Bone marrow (tissue), 2 donors: Measurements from ENCODE around the gene RHOBTB1.
"Not testable (repeated sequence)": the region's sequence is repeated elsewhere in the genome, so short reads cannot be mapped to it uniquely, and the experiment has no call there.

ENCODE experiments used
- DNase-seq, 2 donors: peaks; one replicate each; lab custom pipeline; 2025; lab: John Stamatoyannopoulos, UW

RHOBTB1 gene

GRCh38 chr10:60944058-60944909, at the start of gene RHOBTB1:
Gene RHOBTB1 (minus strand): TSS chr10:60944185. CDS start chr10:60911542, 32,643 bp downstream.
- peak; percentile 14 to 48 for DNase-seq

GRCh38 chr10:60992636-60993035, 48.7 kb upstream of the RHOBTB1 start:
- no peak for DNase-seq

GRCh38 chr10:60990663-60991062, 46.7 kb upstream of the RHOBTB1 start:
- DNase-seq = no peak

- no peak for DNase-seq
Observed at GRCh38 chr10:60989400-60989876, 45.5 kb upstream of the RHOBTB1 start.

- no peak for DNase-seq
Observed at GRCh38 chr10:60986791-60987190, 42.8 kb upstream of the RHOBTB1 start.

GRCh38 chr10:60985951-60986350, 42.0 kb upstream of the RHOBTB1 start:
- DNase-seq = no peak

- DNase-seq = no peak
Observed at GRCh38 chr10:60980997-60981396, 37.0 kb upstream of the RHOBTB1 start.

GRCh38 chr10:60979667-60980104, 35.7 kb upstream of the RHOBTB1 start:
- DNase-seq = no peak

- DNase-seq = no peak
Observed at GRCh38 chr10:60978287-60979115, 34.5 kb upstream of the RHOBTB1 start.

GRCh38 chr10:60977161-60978122, 33.5 kb upstream of the RHOBTB1 start:
- no peak for DNase-seq

GRCh38 chr10:60976687-60977086, 32.7 kb upstream of the RHOBTB1 start:
- no peak for DNase-seq

- no peak for DNase-seq
Observed at GRCh38 chr10:60975716-60976115, 31.7 kb upstream of the RHOBTB1 start.

- DNase-seq = no peak
Observed at GRCh38 chr10:60974463-60975149, 30.6 kb upstream of the RHOBTB1 start.

- no peak for DNase-seq
Observed at GRCh38 chr10:60973086-60973485, 29.1 kb upstream of the RHOBTB1 start.

GRCh38 chr10:60972181-60972580, 28.2 kb upstream of the RHOBTB1 start:
- DNase-seq = not testable (repeated sequence)

GRCh38 chr10:60970526-60970925, 26.5 kb upstream of the RHOBTB1 start:
- DNase-seq = no peak

GRCh38 chr10:60968504-60968903, 24.5 kb upstream of the RHOBTB1 start:
- no peak for DNase-seq

- DNase-seq = no peak
Observed at GRCh38 chr10:60967854-60968484, 24.0 kb upstream of the RHOBTB1 start.

- DNase-seq = no peak
Observed at GRCh38 chr10:60967260-60967659, 23.3 kb upstream of the RHOBTB1 start.

- DNase-seq = no peak
Observed at GRCh38 chr10:60965696-60966095, 21.7 kb upstream of the RHOBTB1 start.
